GM21367 (cell line): ENCODE results near the gene CAMK2N1.
"Not testable (repeated sequence)": the region's sequence is repeated elsewhere in the genome, so short reads cannot be mapped to it uniquely, and the experiment has no call there.

Experiments
- ATAC-seq: cut with Tn5 transposase; IDR thresholded peaks from one replicate; pipeline ENCODE4 v1.9.1; 2021; ENCODE audit not compliant: unreplicated experiment

The CAMK2N1 gene

GRCh38 chr1:20496725-20497383 lies 10.8 kb upstream of the CAMK2N1 start:
- not testable (repeated sequence) for ATAC-seq

GRCh38 chr1:20496241-20496661 lies 10.2 kb upstream of the CAMK2N1 start:
- no peak for ATAC-seq

GRCh38 chr1:20495661-20496060 lies 9.7 kb upstream of the CAMK2N1 start:
- no peak for ATAC-seq

DNA sequence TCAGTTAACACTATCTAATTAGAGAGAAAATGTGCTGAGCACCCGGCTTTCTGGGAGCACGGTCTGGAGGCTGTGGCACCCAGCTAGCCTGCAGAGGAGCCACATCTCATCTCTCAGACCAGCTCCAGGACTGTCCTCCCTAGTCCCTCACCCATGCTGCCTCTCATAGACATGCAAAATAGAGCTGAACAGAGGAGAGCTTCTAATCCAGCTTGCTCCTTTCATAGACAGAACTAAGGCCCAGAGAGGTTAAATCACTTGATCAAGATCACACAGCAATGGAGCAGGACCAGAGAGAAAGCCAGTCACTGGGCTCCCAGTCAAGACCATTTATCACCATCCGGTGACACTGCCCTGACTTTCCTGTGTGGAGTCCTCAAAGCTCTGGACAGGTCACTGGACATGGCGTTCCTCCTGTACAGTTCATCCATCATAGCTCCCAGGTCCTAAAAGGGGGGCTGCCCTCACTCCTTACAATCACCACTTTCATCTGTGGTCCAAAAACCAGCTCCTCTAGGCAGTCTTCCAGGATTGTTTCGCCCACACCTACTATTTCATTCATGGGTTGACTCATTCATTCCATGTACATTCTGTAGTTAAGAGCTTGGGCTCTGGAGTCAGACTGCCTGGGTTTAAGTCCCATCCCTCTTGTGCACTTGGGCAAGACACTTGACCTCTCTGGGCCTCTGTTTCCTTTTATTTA lies 8.8 kb upstream of the CAMK2N1 start:
- no peak for ATAC-seq

DNA sequence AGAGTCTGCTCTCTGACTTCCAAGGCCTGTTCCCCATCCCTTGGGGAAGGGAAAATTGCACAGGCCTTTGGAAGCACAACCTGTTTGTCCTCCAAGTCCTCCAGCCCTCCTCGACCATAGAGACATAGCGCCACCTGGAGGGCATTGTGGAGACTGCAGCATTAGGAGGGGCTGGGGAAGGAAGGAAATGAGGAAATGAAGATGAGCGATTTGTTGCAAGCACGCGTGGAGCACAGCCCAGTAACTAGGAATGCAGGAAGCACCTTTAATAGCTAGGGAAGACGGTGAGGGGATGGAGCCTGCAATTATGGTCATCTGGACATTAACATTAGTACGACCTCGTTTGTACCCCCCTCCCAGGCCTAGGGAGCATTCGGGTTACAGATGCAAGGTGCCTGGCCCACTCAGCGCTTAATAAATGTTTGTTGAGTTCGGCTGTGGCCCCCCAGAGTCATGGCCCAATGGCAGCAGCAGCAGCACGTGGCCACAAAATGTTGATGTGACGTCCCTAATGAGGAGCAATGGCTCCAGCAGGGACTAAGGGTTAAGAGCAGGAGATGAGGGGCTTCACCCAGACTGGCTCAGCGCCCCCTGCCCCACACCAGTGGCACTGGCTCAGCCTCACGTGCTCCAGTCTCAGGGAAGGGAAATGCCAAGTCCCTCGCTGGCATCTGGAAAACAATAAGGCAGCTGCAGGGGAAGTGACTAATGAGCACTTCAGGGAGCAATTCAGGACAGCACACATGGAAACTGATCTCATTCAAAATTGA lies 8.0 kb upstream of the CAMK2N1 start:
- ATAC-seq: no peak

DNA sequence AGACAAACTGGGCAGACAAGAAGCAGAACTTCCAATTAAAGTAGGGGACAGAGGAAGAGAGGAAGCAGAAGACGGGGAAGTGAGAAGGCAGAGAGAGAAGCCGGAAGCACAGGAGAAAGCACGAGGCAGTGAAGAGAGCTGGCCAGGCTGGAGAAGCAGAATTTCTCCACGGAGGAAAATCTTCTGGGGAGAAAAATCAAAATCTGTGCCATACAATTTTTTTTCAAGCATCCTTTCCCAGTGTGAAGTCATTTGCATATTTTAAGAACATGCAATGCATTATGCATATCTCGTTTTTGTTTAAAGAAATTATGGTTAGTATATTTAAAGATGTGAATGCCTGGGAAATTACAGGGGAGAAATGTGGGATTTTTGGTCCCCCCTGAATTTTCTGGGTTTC lies 7.3 kb upstream of the CAMK2N1 start:
- no peak for ATAC-seq

- no peak for ATAC-seq
Observed at GRCh38 chr1:20492751-20493150, 6.7 kb upstream of the CAMK2N1 start.

DNA sequence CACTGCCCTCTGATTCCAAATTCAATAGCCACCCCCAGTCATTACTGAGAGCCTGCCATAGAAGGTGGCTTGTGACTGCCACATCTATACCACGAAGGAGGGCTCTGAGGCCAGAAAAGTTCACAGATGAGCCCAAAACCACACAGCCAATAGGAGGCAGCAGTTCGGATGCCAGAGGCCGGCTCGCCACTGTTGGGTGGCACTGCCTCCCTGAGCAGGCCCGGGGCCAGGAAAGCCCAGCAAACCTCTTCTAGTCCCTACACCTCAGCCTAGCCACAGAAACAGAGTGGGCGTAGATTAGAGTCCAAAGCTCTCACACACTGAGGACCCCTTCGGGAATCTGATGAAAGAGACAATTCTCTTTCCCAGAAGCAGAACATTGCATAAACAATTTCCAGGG lies 5.9 kb upstream of the CAMK2N1 start:
- no peak for ATAC-seq

GRCh38 chr1:20491178-20491577 lies 5.2 kb upstream of the CAMK2N1 start:
- ATAC-seq: no peak

- no peak for ATAC-seq
Observed at GRCh38 chr1:20487236-20487590, 1.2 kb upstream of the CAMK2N1 start.

DNA sequence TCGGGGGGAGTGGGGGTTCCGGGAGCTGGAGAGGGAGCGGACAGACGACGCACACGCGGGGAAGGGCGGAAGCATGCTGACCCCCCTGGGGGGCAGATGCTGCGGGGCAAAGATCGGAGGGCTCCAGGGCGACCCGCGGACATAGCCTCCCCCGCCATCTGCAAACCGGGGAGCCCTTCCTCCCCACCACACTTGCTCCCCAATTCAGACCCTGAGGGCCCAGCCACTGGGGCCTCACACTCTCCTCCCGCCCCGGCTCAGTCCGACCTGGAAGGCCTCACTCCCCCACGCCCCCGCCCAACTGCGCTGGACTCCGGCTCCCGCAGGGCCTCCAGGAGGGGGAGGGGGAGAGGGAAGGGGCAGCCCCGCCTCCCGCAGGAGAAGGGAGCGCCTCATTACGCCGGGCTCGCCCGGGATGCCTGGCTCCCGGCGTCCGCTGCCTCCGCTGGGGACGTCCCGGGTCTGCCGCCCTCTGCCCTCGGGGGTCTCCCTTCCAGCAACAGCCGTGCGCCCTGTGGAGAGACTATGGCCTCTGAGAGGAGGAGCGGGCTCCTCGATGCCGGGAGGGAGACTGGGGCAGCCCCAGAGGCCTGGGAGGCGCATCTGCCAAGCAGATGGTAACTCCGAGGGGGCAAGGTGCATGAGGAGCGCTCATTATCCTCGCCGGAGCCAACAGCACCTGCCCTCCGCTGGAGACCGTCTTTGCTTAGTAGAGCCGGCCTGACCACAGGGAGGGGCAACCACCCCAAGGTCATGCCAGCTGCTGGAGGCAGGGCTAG lies 636 bp upstream of the CAMK2N1 start:
- no peak for ATAC-seq

- no peak for ATAC-seq
Observed at GRCh38 chr1:20484519-20485462, 1.2 kb downstream of the CAMK2N1 start.

DNA sequence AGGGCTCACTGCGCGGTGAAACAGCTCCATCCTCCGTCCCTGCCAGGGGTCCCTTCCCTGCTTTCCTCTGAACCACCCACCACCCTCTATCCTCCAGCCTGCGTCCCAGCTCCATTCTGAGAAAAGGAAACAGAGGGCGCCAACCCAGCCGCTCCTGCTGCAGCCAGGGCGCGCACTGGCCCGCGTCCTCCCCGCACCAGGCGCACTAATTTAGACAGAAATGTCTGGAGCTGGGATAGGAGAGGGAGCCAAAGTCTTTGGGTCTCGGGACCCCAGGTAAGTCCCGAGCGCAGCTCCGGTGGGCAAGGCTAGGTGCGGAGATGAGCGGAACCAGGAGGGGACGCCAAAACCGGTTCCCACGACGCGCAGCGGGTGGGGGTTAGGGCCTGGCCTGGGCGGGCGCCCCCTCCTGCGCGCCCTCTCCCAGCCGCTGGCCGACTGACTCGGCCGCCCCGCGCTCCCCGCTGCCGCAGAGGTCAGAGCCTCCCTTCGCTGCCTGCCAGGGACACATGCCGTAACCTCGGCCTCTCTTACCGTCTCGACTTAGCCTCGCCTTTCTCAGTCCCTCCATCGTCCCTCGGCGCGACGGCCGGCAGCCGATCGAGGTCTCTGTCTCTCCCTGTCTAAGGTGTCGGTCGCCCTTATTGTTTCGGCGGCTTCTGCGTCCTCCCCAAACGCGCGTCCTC lies 2.0 kb downstream of the CAMK2N1 start:
- no peak for ATAC-seq

- ATAC-seq: no peak
Observed at GRCh38 chr1:20483098-20483832, 2.7 kb downstream of the CAMK2N1 start.

DNA sequence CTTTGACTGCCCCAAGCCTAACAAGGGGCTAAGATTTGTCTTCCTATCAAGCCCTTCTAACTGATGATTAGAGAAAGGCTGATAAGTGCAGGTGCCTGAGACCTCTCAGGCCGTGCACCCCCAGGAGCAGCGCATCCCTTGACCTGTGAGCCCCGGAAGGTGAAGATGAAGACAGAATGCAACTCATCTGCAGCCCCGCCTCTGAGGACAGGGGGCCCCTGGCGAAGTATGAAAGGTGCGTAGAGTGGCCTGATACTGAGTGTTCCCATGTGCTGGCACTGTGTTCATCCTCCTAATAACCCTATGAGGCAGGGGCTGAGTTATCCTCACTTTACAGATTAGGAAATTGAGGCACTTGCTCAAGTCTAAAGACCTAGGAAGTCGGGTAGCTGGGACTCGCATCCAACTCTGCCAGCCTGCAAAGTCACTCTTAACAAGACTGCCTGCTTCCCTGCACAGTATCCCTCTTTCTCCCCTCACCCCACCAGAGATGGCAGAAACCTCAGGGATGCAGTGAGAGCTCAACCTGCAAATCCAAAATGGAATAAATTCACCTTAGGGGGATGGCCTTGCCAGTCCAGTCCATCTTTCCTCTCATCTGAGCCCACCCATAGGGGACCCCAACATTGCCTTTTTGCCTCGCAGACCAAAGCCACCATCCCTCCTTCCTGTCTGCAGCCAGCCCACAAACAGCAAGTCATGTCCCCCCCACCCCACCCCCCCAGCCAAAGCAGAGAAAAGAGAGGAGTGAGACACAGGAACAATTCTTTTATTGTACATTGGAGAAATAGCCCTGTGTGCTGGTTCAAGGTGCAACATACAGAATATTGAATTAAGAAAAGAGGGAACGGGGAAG lies 4.1 kb downstream of the CAMK2N1 start:
- no peak for ATAC-seq

DNA sequence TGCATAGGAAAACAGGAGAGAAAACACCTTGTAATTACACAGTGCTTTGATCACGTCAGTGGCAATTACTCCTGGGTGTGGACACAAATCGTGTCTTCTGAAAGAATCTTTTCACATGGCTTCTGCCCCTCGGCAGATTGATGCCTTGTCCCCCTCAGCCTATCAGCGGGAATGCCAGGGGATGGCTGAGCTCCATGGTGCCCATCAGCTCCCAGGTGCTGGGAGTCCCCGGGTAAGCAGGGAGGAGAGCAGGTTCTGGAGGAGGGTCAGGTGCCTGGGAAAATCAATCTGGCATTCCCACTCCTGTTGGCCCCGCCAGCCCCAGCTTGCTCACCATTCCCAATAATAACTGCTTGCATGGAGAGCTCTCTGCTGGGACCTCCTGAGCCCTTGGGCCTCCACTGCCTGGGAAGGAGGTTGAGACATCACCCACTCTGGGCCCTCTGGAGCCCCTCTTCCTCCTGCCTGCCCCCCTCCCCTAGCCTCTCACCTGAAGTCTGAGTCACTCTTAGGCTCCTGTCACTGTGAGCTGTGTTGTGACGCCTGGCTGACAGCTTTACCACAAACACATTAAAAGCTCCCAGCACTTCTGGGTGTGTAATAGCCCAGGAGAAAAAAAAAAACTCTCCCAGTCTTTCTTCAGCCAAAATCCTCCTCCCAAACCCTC lies 4.9 kb downstream of the CAMK2N1 start:
- no peak for ATAC-seq

GRCh38 chr1:20480243-20480944 lies 5.6 kb downstream of the CAMK2N1 start:
- ATAC-seq: no peak
